PC-3 (cell line): ENCODE results near the gene GID4. TPM values are rescaled to one million over a fixed set of nuclear protein-coding genes. Genes with fewer than 3 reads are reported as not detected.

ENCODE experiments used
- ATAC-seq: fragments of 200-7000 bp; cut with Tn5 transposase; 2 replicates; pipeline ENCODE4 v1.9.1; 2020; ENCODE audit warnings: mild to moderate bottlenecking, moderate library complexity
- BruUV-seq: library from RNA; stranded (reverse); fragments of 400-500 nt; replicated peaks from 2 replicates; lab custom pipeline; 2021; lab: Mats Ljungman, UMichigan
- CTCF ChIA-PET: fragments of 300-600 bp; sonication (Branson Sonifier 250); formaldehyde crosslinking; loops from one replicate; lab custom pipeline; 2022; ENCODE audit warnings: antibody characterized with exemption; lab: Charles Lee
- POLR2A ChIA-PET: fragments of 300-600 bp; sonication (Branson Sonifier 250); formaldehyde crosslinking; loops from one replicate; lab custom pipeline; 2022; ENCODE audit warnings: antibody characterized with exemption; ENCODE audit not compliant: unreplicated experiment; lab: Charles Lee
- DNase-seq: peaks from one replicate; pipeline ENCODE4 v3.0.0-alpha.2; 2015
- H2AFZ ChIP-seq: fragments of 300-600 bp; sonication (generic); 2 replicates; pipeline ENCODE4 v1.6.0; 2016; ENCODE audit warnings: antibody characterized with exemption, low read length
- H3F3A ChIP-seq: fragments of 300-600 bp; sonication (generic); one replicate; pipeline ENCODE4 v1.6.0; 2017; ENCODE audit warnings: antibody characterized with exemption, low read length, control low read depth, mild to moderate bottlenecking; ENCODE audit not compliant: unreplicated experiment
- H3K27ac ChIP-seq: fragments of 300-600 bp; sonication (generic); 2 replicates; pipeline ENCODE4 v1.5.1; 2016; ENCODE audit warnings: mild to moderate bottlenecking, low read length
- H3K27me3 ChIP-seq: fragments of 300-600 bp; sonication (generic); 2 replicates; pipeline ENCODE4 v1.6.1; 2016; ENCODE audit warnings: low read length, mixed read lengths
- H3K36me3 ChIP-seq: fragments of 300-600 bp; sonication (generic); 2 replicates; pipeline ENCODE4 v1.6.1; 2016; ENCODE audit warnings: low read depth, mixed run types, low read length, mixed read lengths
- H3K4me1 ChIP-seq: fragments of 300-600 bp; sonication (generic); 2 replicates; pipeline ENCODE4 v1.5.1; 2016; ENCODE audit warnings: low read length; ENCODE audit not compliant: insufficient read depth
- H3K4me2 ChIP-seq: fragments of 300-600 bp; sonication (generic); 2 replicates; pipeline ENCODE4 v1.6.0; 2016; ENCODE audit warnings: low read length
- H3K4me3 ChIP-seq: fragments of 300-600 bp; sonication (generic); 2 replicates; pipeline ENCODE4 v1.5.1; 2016; ENCODE audit warnings: mild to moderate bottlenecking, low read length, mixed read lengths
- H3K79me2 ChIP-seq: fragments of 300-600 bp; sonication (generic); 2 replicates; pipeline ENCODE4 v1.6.1; 2017; ENCODE audit warnings: low read length, mixed read lengths
- H3K9ac ChIP-seq: fragments of 300-600 bp; sonication (generic); 2 replicates; pipeline ENCODE4 v1.6.0; 2016; ENCODE audit warnings: mild to moderate bottlenecking, low read length
- H3K9me2 ChIP-seq: fragments of 300-600 bp; sonication (generic); replicated peaks from 2 replicates; pipeline ENCODE4 v1.6.1; 2016; ENCODE audit warnings: mixed run types, low read length, mixed read lengths
- H3K9me3 ChIP-seq: fragments of 300-600 bp; sonication (generic); 2 replicates; pipeline ENCODE4 v1.6.1; 2016; ENCODE audit warnings: low read length, mixed read lengths
- H4K20me1 ChIP-seq: fragments of 300-600 bp; sonication (generic); 2 replicates; pipeline ENCODE4 v1.6.1; 2016; ENCODE audit warnings: low read length, mixed read lengths
- CTCF ChIP-seq: fragments of 300-600 bp; sonication (generic); conservative IDR thresholded peaks from 2 replicates; pipeline ENCODE4 v1.5.1; 2017; ENCODE audit warnings: antibody characterized with exemption, low read depth, mild to moderate bottlenecking, low read length
- EZH2 ChIP-seq: fragments of 300-600 bp; sonication (generic); IDR thresholded peaks from one replicate; pipeline ENCODE4 v1.6.1; 2017; ENCODE audit warnings: antibody characterized with exemption, mild to moderate bottlenecking, low read length; ENCODE audit not compliant: unreplicated experiment
- EZH2phosphoT487 ChIP-seq: fragments of 300-600 bp; sonication (generic); IDR thresholded peaks from 2 replicates; pipeline ENCODE4 v1.6.1; 2018; ENCODE audit warnings: mild to moderate bottlenecking, antibody characterized with exemption, low read length, borderline replicate concordance
- intact Hi-C: fragments of 100-400 bp; cut with micrococcal nuclease; formaldehyde crosslinking; loops from 2 replicates; pipeline ENCODE4 v1.9.0; 2023
- total RNA-seq: library from RNA; depleted of rRNA; stranded (reverse); fragments of >200 nt; gene quantifications from 2 replicates; pipeline ENCODE4 v1.2.3, GENCODE V29; 2014

Gene GID4
- total RNA-seq, 1 experiment from 2014 or later = 7.3 TPM

GRCh38 chr17:18076936-18077335, 37.7 kb downstream of the GID4 start:
- Histone ChIP-seq H3K9ac (no peak overlapping the region), H4K20me1 (no peaks in the 10 kb centered on the region), H2AFZ (no peak overlapping the region), H3K9me2 (no peaks in the 10 kb centered on the region), H3K36me3 (no peaks in the 10 kb centered on the region), H3K27ac (no peak overlapping the region), H3K4me2 (no peak overlapping the region), H3K27me3 (no peaks in the 10 kb centered on the region), H3K4me1 (no peaks in the 10 kb centered on the region), H3K4me3 (no peak overlapping the region), H3F3A (no peaks in the 10 kb centered on the region), H3K79me2 (no peaks in the 10 kb centered on the region), H3K9me3 (no peaks in the 10 kb centered on the region)
- ATAC-seq = no peak
- ChIA-PET POLR2A (no interaction called here), CTCF (no interaction called here)
- intact Hi-C loops = no loop called here
- no TSS peak for BruUV-seq
- DNase-seq = no peak
- no peak for TF ChIP-seq EZH2
- TF ChIP-seq EZH2phosphoT487 = no peak
- TF ChIP-seq CTCF = no peak

- H3K27me3 ChIP-seq = no peaks in the 10 kb centered on the region
- H3K36me3 ChIP-seq = no peaks in the 10 kb centered on the region
- H3K4me1 ChIP-seq = no peaks in the 10 kb centered on the region
- intact Hi-C loops = no loop called here
- H3K9me3 ChIP-seq = no peaks in the 10 kb centered on the region
- no peak overlapping the region for H3K9ac ChIP-seq
- POLR2A ChIA-PET = no interaction called here
- H2AFZ ChIP-seq = no peak overlapping the region
- H3F3A ChIP-seq = no peaks in the 10 kb centered on the region
- no peak for TF ChIP-seq CTCF
- TF ChIP-seq EZH2 = no peak
- no peak for TF ChIP-seq EZH2phosphoT487
- no TSS peak for BruUV-seq
- H3K79me2 ChIP-seq = no peaks in the 10 kb centered on the region
- H3K4me3 ChIP-seq = no peak overlapping the region
- H4K20me1 ChIP-seq = no peaks in the 10 kb centered on the region
- CTCF ChIA-PET = interaction anchor here (0.7 kb wide), 1 partner anchor 97 kb away, joined by 4 read pairs; no protein-coding TSS in a partner anchor
- H3K9me2 ChIP-seq = no peaks in the 10 kb centered on the region
- DNase-seq (no peak), ATAC-seq (no peak)
- H3K4me2 ChIP-seq = no peak overlapping the region
- no peak overlapping the region for H3K27ac ChIP-seq
Observed at GRCh38 chr17:18079543-18079942, 40.3 kb downstream of the GID4 start.

GRCh38 chr17:18084256-18084655, 45.0 kb downstream of the GID4 start:
- no peak overlapping the region for H3K4me3 ChIP-seq
- no peak for TF ChIP-seq CTCF
- no peak for TF ChIP-seq EZH2phosphoT487
- no peak for TF ChIP-seq EZH2
- DNase-seq = no peak
- H3K36me3 ChIP-seq = no peaks in the 10 kb centered on the region
- no peak for ATAC-seq
- no peaks in the 10 kb centered on the region for H3K9me2 ChIP-seq
- H4K20me1 ChIP-seq = no peaks in the 10 kb centered on the region
- H3K27ac ChIP-seq = no peak overlapping the region
- intact Hi-C loops = no loop called here
- no peak overlapping the region for H3K4me2 ChIP-seq
- H3K9me3 ChIP-seq = no peaks in the 10 kb centered on the region
- H2AFZ ChIP-seq = no peak overlapping the region
- peaks cover 9% of the 10 kb centered on the region for H3K4me1 ChIP-seq
- CTCF ChIA-PET = no interaction called here
- no peak overlapping the region for H3K9ac ChIP-seq
- POLR2A ChIA-PET = no interaction called here
- H3F3A ChIP-seq = no peaks in the 10 kb centered on the region
- no peaks in the 10 kb centered on the region for H3K27me3 ChIP-seq
- no TSS peak for BruUV-seq
- H3K79me2 ChIP-seq = peaks cover 17% of the 10 kb centered on the region
